Measurements from ENCODE around the gene TTLL10. TPM values are rescaled to one million over a fixed set of nuclear protein-coding genes. Genes with fewer than 3 reads are reported as not detected.

Gene TTLL10
- total and polyA plus RNA-seq, 2 of the 4 experiments (the other 2 are of a cell fraction) = not detected

DNA sequence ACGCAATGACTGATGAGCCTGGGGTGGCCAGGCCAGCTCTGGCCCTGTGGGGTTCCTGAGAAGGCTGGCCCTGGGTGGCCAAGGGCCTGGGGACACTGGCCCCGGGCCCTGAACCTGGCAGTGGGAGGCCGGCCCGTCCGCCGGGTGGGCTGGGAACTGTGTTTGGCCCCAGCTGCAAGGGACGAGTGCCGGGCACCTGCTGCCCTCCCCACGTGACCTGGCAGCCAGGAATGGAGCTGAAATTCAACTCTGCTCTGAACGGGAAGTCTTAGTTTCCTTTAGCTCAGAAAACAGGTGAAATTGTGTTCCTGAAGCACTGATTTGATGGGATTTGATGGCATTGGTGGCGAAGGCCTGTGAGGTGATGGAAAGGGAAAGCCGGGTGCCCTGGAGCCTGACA, 8.2 kb upstream of the TTLL10 start:
- Histone ChIP-seq H3K4me1 (ENCODE audit: control insufficient read depth, insufficient read depth, low read length) (no peaks in the 10 kb centered on the region), H2BK20ac (ENCODE audit: low read depth, low read length) (no peak overlapping the region), H3K27me3 (ENCODE audit: control insufficient read depth, insufficient read depth, low read length) (peaks cover 29% of the 10 kb centered on the region; the same call in 1 of the 2 replicates), H4K20me1 (ENCODE audit: insufficient read depth, low read length) (no peaks in the 10 kb centered on the region), H3K36me3 (ENCODE audit: control insufficient read depth, insufficient read depth, low read length) (no peaks in the 10 kb centered on the region), H3K9me1 (ENCODE audit: insufficient read depth, low read length) (no peaks in the 10 kb centered on the region), H3K14ac (replicated peaks; ENCODE audit: low read depth, low read length) (no peak overlapping the region), H3K4me3 (ENCODE audit: insufficient read depth, low read depth, low read length) (no peak overlapping the region), H3K18ac (ENCODE audit: low read depth, low read length) (no peak overlapping the region), H3K27ac (ENCODE audit: insufficient read depth, low read length) (no peak overlapping the region), H2BK120ac (ENCODE audit: low read depth, low read length) (no peak overlapping the region), H2BK5ac (ENCODE audit: low read depth, low read length, poor library complexity, severe bottlenecking) (no peak overlapping the region), H3K4me2 (ENCODE audit: low read depth, low read length) (no peak overlapping the region), H2AFZ (replicated peaks; ENCODE audit: low read length, poor library complexity) (peak overlapping the region; percentile 11), H4K5ac (ENCODE audit: low read depth, low read length) (no peak overlapping the region), H2BK15ac (ENCODE audit: low read depth, low read length) (no peak overlapping the region), H3K9me3 (ENCODE audit: control insufficient read depth, insufficient read depth, low read length) (no peaks in the 10 kb centered on the region), H3K56ac (ENCODE audit: extremely low read depth, insufficient read depth, low read length) (no peak overlapping the region), H2AK5ac (ENCODE audit: low read depth, low read length) (no peak overlapping the region), H3K23ac (ENCODE audit: low read depth, low read length) (no peak overlapping the region), H4K8ac (ENCODE audit: low read depth in 2 of 2, low read length in 2 of 2) (no peak overlapping the region), H3K9ac (ENCODE audit: low read depth, low read length) (no peak overlapping the region), H3K79me1 (ENCODE audit: low read depth in 1 of 2, low read length in 2 of 2) (no peaks in the 10 kb centered on the region), H4K91ac (ENCODE audit: insufficient read depth, low read depth, low read length) (no peak overlapping the region), H3K4ac (ENCODE audit: low read depth, low read length) (no peak overlapping the region), H2AK9ac (replicated peaks; ENCODE audit: low read depth, low read length, poor library complexity) (no peak overlapping the region)
- dilution Hi-C loops (cut with HindIII; ENCODE audit: low sequenced_read_pairs, unreplicated experiment) = no loop called here
- BruUV-seq (replicated peaks) = no TSS peak
- in situ Hi-C loops (cut with MboI; ENCODE audit: low sequenced_read_pairs) = no loop called here
- no peak for ATAC-seq (ENCODE audit: low read depth)
- ChIA-PET POLR2A (ENCODE audit: unreplicated experiment) (no interaction called here), CTCF (no interaction called here)
- DNase-seq = no peak
- intact Hi-C loops (cut with micrococcal nuclease) = no loop called here
- no peak for TF ChIP-seq NFE2L2 (IDR thresholded peaks at IDR 0.05; ENCODE audit: low read depth, low read length)
- TF ChIP-seq MAFK (IDR thresholded peaks at IDR 0.05; ENCODE audit: low read depth, low read length) = no peak
- TF ChIP-seq, protein P1, sequence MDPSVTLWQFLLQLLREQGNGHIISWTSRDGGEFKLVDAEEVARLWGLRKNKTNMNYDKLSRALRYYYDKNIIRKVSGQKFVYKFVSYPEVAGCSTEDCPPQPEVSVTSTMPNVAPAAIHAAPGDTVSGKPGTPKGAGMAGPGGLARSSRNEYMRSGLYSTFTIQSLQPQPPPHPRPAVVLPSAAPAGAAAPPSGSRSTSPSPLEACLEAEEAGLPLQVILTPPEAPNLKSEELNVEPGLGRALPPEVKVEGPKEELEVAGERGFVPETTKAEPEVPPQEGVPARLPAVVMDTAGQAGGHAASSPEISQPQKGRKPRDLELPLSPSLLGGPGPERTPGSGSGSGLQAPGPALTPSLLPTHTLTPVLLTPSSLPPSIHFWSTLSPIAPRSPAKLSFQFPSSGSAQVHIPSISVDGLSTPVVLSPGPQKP (IDR thresholded peaks at IDR 0.05; ENCODE audit: borderline replicate concordance, low read depth, low read length) = no peak
- no peak for TF ChIP-seq MXI1 (IDR thresholded peaks at IDR 0.05; ENCODE audit: borderline replicate concordance, low read depth, low read length)
- no peak for TF ChIP-seq POLR2A (IDR thresholded peaks at IDR 0.05; ENCODE audit: low read depth, low read length)
- no peak for TF ChIP-seq RFX5 (IDR thresholded peaks at IDR 0.05; ENCODE audit: low read depth, low read length)
- no peak for TF ChIP-seq RAD21 (IDR thresholded peaks at IDR 0.05; ENCODE audit: low read length)
- TF ChIP-seq CEBPB (IDR thresholded peaks at IDR 0.05; ENCODE audit: low read depth, low read length) = no peak
- TF ChIP-seq BHLHE40 (IDR thresholded peaks at IDR 0.05; ENCODE audit: low read depth, low read length) = no peak
- no peak for TF ChIP-seq MAZ (IDR thresholded peaks at IDR 0.05; ENCODE audit: borderline replicate concordance, low read depth, low read length)
- no peak for TF ChIP-seq CTCF (conservative IDR thresholded peaks at IDR 0.05; ENCODE audit: low read depth, low read length)
- no peak for TF ChIP-seq SMC3 (IDR thresholded peaks at IDR 0.05; ENCODE audit: low read depth, low read length)
- TF ChIP-seq, protein P2, sequence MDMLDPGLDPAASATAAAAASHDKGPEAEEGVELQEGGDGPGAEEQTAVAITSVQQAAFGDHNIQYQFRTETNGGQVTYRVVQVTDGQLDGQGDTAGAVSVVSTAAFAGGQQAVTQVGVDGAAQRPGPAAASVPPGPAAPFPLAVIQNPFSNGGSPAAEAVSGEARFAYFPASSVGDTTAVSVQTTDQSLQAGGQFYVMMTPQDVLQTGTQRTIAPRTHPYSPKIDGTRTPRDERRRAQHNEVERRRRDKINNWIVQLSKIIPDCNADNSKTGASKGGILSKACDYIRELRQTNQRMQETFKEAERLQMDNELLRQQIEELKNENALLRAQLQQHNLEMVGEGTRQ (IDR thresholded peaks at IDR 0.05; ENCODE audit: low read depth, low read length) = no peak
- no peak for TF ChIP-seq RCOR1 (IDR thresholded peaks at IDR 0.05; ENCODE audit: insufficient replicate concordance, low read length)
- no peak for TF ChIP-seq FOS (IDR thresholded peaks at IDR 0.05; ENCODE audit: low read depth, low read length)
- no peak for TF ChIP-seq CHD1 (IDR thresholded peaks at IDR 0.05; ENCODE audit: low read depth, low read length)
- WGBS, 2 experiments (ENCODE audit: extremely low coverage in 2 of 2, insufficient read length in 1 of 2) = 96% methylated on average over 9 of the region's 12 CpGs; no CpG with 5 or more reads in 1 of the 2 experiments
